ENCODE results near the gene NDUFA9. TPM values are rescaled to one million over a fixed set of nuclear protein-coding genes. Genes with fewer than 3 reads are reported as not detected.

Gene NDUFA9
- total and polyA plus RNA-seq, 9 of the 15 experiments (the other 6 are each of a cell fraction or from before 2014, with no cell fraction given) = 54.8 to 331 (median 108) TPM

- TF ChIP-seq RAD21 (CRISPR knock-in tag; conservative IDR thresholded peaks at IDR 0.05 in 1 of 2, IDR thresholded peaks at IDR 0.05 in 1 of 2) = peak in 1 of 2 experiments; percentile 56; a peak in 2 of 4 replicates
- TF ChIP-seq MTA1 (IDR thresholded peaks at IDR 0.05; ENCODE audit: borderline replicate concordance) = no peak
- no peak for TF ChIP-seq PKNOX1 (IDR thresholded peaks at IDR 0.05)
- TF ChIP-seq POLR2A (conservative IDR thresholded peaks at IDR 0.05) = peak; percentile 69
- TF ChIP-seq ZNF586 (CRISPR knock-in tag; conservative IDR thresholded peaks at IDR 0.05) = no peak
- peak; percentile 39; the same call in 1 of the 2 replicates for TF ChIP-seq CREM (IDR thresholded peaks at IDR 0.05; ENCODE audit: low read depth)
- TF ChIP-seq CC2D1A (IDR thresholded peaks at IDR 0.05) = no peak
- no peak for TF ChIP-seq NFIC (IDR thresholded peaks at IDR 0.05)
- no peak for TF ChIP-seq TBL1XR1 (IDR thresholded peaks at IDR 0.05; ENCODE audit: low read length in 2 of 2)
- no peak for TF ChIP-seq ZNF263 (CRISPR knock-in tag; IDR thresholded peaks at IDR 0.05; ENCODE audit: borderline replicate concordance)
- no peak for TF ChIP-seq SRF (CRISPR knock-in tag; IDR thresholded peaks at IDR 0.05)
- TF ChIP-seq POLR2G (IDR thresholded peaks at IDR 0.05; ENCODE audit: low read depth, low read length) = peak; percentile 56; the same call in 1 of the 2 replicates
- TF ChIP-seq E2F1 (CRISPR knock-in tag; IDR thresholded peaks at IDR 0.05) = no peak
- TF ChIP-seq ZBTB11 (CRISPR knock-in tag; IDR thresholded peaks at IDR 0.05) = no peak
- TF ChIP-seq MEIS2 (IDR thresholded peaks at IDR 0.05; ENCODE audit: partially characterized antibody) = no peak
- TF ChIP-seq ATF7 (IDR thresholded peaks at IDR 0.05) = 0 out of 2 replicates have a peak, but pooled peaks have one; percentile 55
- TF ChIP-seq ZNF740 (CRISPR knock-in tag; IDR thresholded peaks at IDR 0.05) = no peak
- no peak for TF ChIP-seq ZNF740 (tag; IDR thresholded peaks at IDR 0.05)
These were observed 44.2 kb upstream of the NDUFA9 start (continued) for GRCh38 chr12:4604684-4605193.
